Cortex of kidney (tissue), 1 donor: ENCODE data around the gene CCNG1.
"Not testable (repeated sequence)": the region's sequence is repeated elsewhere in the genome, so short reads cannot be mapped to it uniquely, and the experiment has no call there.

ENCODE experiments used
- DNase-seq: peaks from one replicate; lab custom pipeline; 2025; lab: John Stamatoyannopoulos, UW

The CCNG1 gene

GRCh38 chr5:163444526-163444925 lies 7.1 kb downstream of the CCNG1 start:
- DNase-seq: no peak

- DNase-seq: no peak
These were observed 8.0 kb downstream of the CCNG1 start for GRCh38 chr5:163445345-163445744.

- no peak for DNase-seq
These were observed 9.8 kb downstream of the CCNG1 start for GRCh38 chr5:163447191-163447590.

- DNase-seq: no peak
These were observed 10.5 kb downstream of the CCNG1 start for GRCh38 chr5:163447875-163448274.

- no peak for DNase-seq
These were observed 11.1 kb downstream of the CCNG1 start for GRCh38 chr5:163448491-163448890.

- DNase-seq: no peak
These were observed 14.1 kb downstream of the CCNG1 start for GRCh38 chr5:163451489-163451888.

GRCh38 chr5:163453705-163454104 lies 16.3 kb downstream of the CCNG1 start:
- no peak for DNase-seq

- DNase-seq: not testable (repeated sequence)
These were observed 18.0 kb downstream of the CCNG1 start for GRCh38 chr5:163455406-163455805.

- no peak for DNase-seq
These were observed 18.7 kb downstream of the CCNG1 start for GRCh38 chr5:163456029-163456589.

- no peak for DNase-seq
These were observed 19.4 kb downstream of the CCNG1 start for GRCh38 chr5:163456840-163457239.

GRCh38 chr5:163458778-163459385 lies 21.5 kb downstream of the CCNG1 start:
- no peak for DNase-seq

- no peak for DNase-seq
These were observed 22.0 kb downstream of the CCNG1 start for GRCh38 chr5:163459462-163459818.

GRCh38 chr5:163459819-163460561 lies 22.6 kb downstream of the CCNG1 start, which contains the start of gene NUDCD2:
Gene NUDCD2 (minus strand): TSS chr5:163460102. CDS start chr5:163460050, 52 bp downstream.
- peak; percentile 46 for DNase-seq

GRCh38 chr5:163460562-163461171 lies 23.3 kb downstream of the CCNG1 start, which contains the start of gene HMMR:
Gene HMMR (plus strand): TSS chr5:163460632. CDS start chr5:163460693, 61 bp downstream.
- DNase-seq: no peak

- no peak for DNase-seq
These were observed 25.7 kb downstream of the CCNG1 start for GRCh38 chr5:163463063-163463435.

- no peak for DNase-seq
These were observed 30.3 kb downstream of the CCNG1 start for GRCh38 chr5:163467682-163468081.

- no peak for DNase-seq
These were observed 36.3 kb downstream of the CCNG1 start for GRCh38 chr5:163473635-163474243.

- no peak for DNase-seq
These were observed 38.0 kb downstream of the CCNG1 start for GRCh38 chr5:163475411-163475810.

GRCh38 chr5:163478126-163478981 lies 41.0 kb downstream of the CCNG1 start:
- DNase-seq: no peak

- DNase-seq: no peak
These were observed 41.5 kb downstream of the CCNG1 start for GRCh38 chr5:163478982-163479271.

GRCh38 chr5:163489055-163489744 lies 51.8 kb downstream of the CCNG1 start:
- no peak for DNase-seq
